Heart left ventricle (tissue), 16 donors: ENCODE data around the gene DNAH7. TPM values are rescaled to one million over a fixed set of nuclear protein-coding genes. Genes with fewer than 3 reads are reported as not detected.

Source experiments
- ATAC-seq, 4 donors: fragments of 200-7000 bp; cut with Tn5 transposase; one replicate each; pipeline ENCODE4 v1.9.1; 2020 to 2022; ENCODE audit warnings: moderate library complexity in 4 of 4, mild to moderate bottlenecking in 3 of 4, moderate number of reproducible peaks in 1 of 4
- DNase-seq, 5 donors: peaks; one replicate each; pipeline ENCODE4 v3.0.0-alpha.2; 2020
- H3K27ac ChIP-seq, 12 donors: fragments of 200-600 bp; sonication (generic) in 4 of 12; one replicate each; pipeline versions ENCODE4 v1.5.0 to v1.8.0; 2016 to 2022; ENCODE audit warnings: mild to moderate bottlenecking in 2 of 12
- H3K27me3 ChIP-seq, 9 donors: fragments of 200-600 bp; sonication (generic) in 2 of 9; one replicate each; pipeline versions ENCODE4 v1.5.1 to v1.8.0; 2016 to 2022; ENCODE audit warnings: mild to moderate bottlenecking in 3 of 9
- H3K36me3 ChIP-seq, 9 donors: fragments of 200-600 bp; sonication (generic) in 2 of 9; one replicate each; pipeline versions ENCODE4 v1.5.0 to v1.8.0; 2018 to 2022; ENCODE audit warnings: mild to moderate bottlenecking in 2 of 9
- H3K4me1 ChIP-seq, 12 donors: fragments of 200-600 bp; sonication (generic) in 4 of 12; one replicate each; pipeline versions ENCODE4 v1.5.0 to v1.8.0; 2016 to 2022; ENCODE audit warnings: mild to moderate bottlenecking in 3 of 12
- H3K4me3 ChIP-seq, 12 donors: fragments of 200-600 bp; sonication (generic) in 4 of 12; one replicate each; pipeline versions ENCODE4 v1.5.0 to v1.8.0; 2017 to 2022; ENCODE audit warnings: mild to moderate bottlenecking in 9 of 12, moderate library complexity in 4 of 12
- H3K9me3 ChIP-seq, 12 donors: fragments of 200-600 bp; sonication (generic) in 4 of 12; one replicate each; pipeline versions ENCODE4 v1.5.0 to v1.8.0; 2016 to 2022; ENCODE audit warnings: mild to moderate bottlenecking in 1 of 12
- CTCF ChIP-seq, 12 donors: fragments of 200-600 bp; sonication (generic) in 4 of 12; IDR thresholded peaks; one replicate each; pipeline versions ENCODE4 v1.5.0 to v1.8.0; 2018 to 2022; ENCODE audit warnings: antibody characterized with exemption in 12 of 12, mild to moderate bottlenecking in 5 of 12
- POLR2A ChIP-seq, 2 donors: fragments of 450-650 bp; IDR thresholded peaks; one replicate each; pipeline ENCODE4 v1.6.1; 2017; ENCODE audit warnings: antibody characterized with exemption in 2 of 2, mild to moderate bottlenecking in 2 of 2, moderate library complexity in 2 of 2
- WGBS, 4 donors: extraction: QIAGEN DNeasy Blood & Tissue Kit in 2 of 4; methylation state at CpG; one replicate each; pipeline versions ENCODE4 v1.1.5 to v1.1.7; 2013 to 2018; 5-methylcytosine and 5-hydroxymethylcytosine counted together
- intact Hi-C, 10 donors: fragments of 100-400 bp; cut with DNase I; formaldehyde crosslinking; loops; one replicate each; pipeline versions ENCODE4 v1.11.1 to v1.14.2; 2022
- polyA plus RNA-seq, 2 donors: library from polyadenylated mRNA; stranded (reverse); fragments of 200-250 nt; gene quantifications; one replicate each; pipeline ENCODE4 v1.2.3, GENCODE V29; 2013
- total RNA-seq, 9 donors: library from RNA; depleted of rRNA in 2 of 9; stranded (reverse); fragments of >200 nt in 2 of 9; fragmentation: NEBNext Ultra II Directional in 3 of 9; extraction: Animal tissue kit (Norgen Biotek cat#: 25700) in 3 of 9; gene quantifications; one replicate each; pipeline versions ENCODE4 v1.1.0 to v1.2.4, GENCODE V29; 2016 to 2023
- donor health status: ischemic (EF 13 %, LVEDD 7.1; RV severe dilation, severe dysfunction).
- donor health status: healthy with polysubstance abuse.
- donor health status: DM: no; HTN: yes; CAD: no.
- donor health status: DM: no; HTN: no; CAD: no.
- donor health status: ischemic (EF 25% LVEDD 6.9; RV normal size, moderate dysfunction).
- donor health status: ischemic (EF 25% LVEDD 5.7; RV mildly dilated, moderate dysfunction).
- donor health status: healthy.
- donor health status: DM: yes; HTN: yes; CAD: no.
- donor health status: ischemic (EF 35%, LVEDD 5.7; RV mildly dilated, moderate dysfunction).
- donor health status: nonischemic (EF 11% LVEDD 7.7; RV severe dilation, severe dysfunction).
- donor health status: DM: yes; HTN: yes; CAD: no.
- donor health status: PGD.
- donor health status: ischemic (EF 29% LVEDD 5.4; RV normal size, mild dysfunction).
- donor health status: nonischemic (EF 23%, LVEDD 6.1; RV moderate dilation, normal function).

DNAH7 gene
- total and polyA plus RNA-seq, 11 donors = 0.08 to 1.5 (median 0.40) TPM; not detected in 1

DNA sequence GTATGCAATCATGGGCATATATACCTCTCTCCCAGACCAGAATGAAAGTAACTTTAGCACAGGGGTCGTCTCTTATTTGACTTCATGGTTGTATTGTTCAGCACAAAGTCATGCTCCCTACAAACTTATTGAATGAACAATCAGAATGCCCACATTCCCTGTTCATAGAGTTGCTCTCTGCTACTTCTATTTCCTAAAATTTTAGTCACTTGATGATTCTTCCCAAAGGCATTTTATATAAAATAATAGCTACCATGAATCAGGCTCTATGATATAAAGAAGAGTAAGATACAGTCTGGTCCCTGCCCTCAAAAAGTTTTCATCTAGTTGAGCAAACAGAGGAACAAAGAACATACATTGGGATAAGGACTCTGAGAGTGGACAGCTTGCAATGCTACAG lies 249.4 kb downstream of the DNAH7 start:
- Histone ChIP-seq H3K4me1 (no peaks in the 10 kb centered on the region), H3K27ac (no peak overlapping the region), H3K27me3 (no peaks in the 10 kb centered on the region), H3K9me3 (no peaks in the 10 kb centered on the region), H3K36me3 (no peaks in the 10 kb centered on the region), H3K4me3 (no peak overlapping the region)
- 29 to 50% (median 41%) methylated on average over 1 of the region's 1 CpG for WGBS, 4 donors
- no peak for ATAC-seq
- intact Hi-C loops = no loop called here
- no peak for TF ChIP-seq POLR2A (IDR thresholded peaks at IDR 0.05)
- TF ChIP-seq CTCF (IDR thresholded peaks at IDR 0.05) = no peak
- DNase-seq = no peak

DNA sequence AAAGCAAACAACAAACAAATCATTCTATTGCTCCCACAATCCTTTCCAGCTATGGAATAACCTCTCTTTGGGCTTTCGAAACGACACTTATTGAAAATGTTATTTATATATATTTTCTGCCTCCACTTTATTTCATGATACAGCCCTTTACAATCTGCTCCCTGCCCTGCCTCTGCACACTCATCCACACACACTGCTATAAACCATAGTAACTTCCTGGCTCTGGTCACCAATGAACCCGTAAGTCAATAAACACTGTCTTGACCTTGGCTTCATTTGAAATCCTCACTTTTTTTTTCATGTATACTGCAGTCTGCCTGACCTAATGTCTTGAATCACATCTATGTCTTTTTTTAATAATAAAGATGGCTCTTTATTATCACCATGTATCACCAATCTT lies 250.1 kb downstream of the DNAH7 start:
- intact Hi-C loops = no loop called here
- DNase-seq (no peak), ATAC-seq (no peak)
- 72 to 86% (median 74%) methylated on average over 3 of the region's 3 CpGs for WGBS, 4 donors
- Histone ChIP-seq H3K27me3 (no peaks in the 10 kb centered on the region), H3K4me3 (no peak overlapping the region), H3K4me1 (no peaks in the 10 kb centered on the region), H3K27ac (no peak overlapping the region), H3K9me3 (no peaks in the 10 kb centered on the region), H3K36me3 (no peaks in the 10 kb centered on the region)
- TF ChIP-seq CTCF (IDR thresholded peaks at IDR 0.05) (no peak), POLR2A (IDR thresholded peaks at IDR 0.05) (no peak)

DNA sequence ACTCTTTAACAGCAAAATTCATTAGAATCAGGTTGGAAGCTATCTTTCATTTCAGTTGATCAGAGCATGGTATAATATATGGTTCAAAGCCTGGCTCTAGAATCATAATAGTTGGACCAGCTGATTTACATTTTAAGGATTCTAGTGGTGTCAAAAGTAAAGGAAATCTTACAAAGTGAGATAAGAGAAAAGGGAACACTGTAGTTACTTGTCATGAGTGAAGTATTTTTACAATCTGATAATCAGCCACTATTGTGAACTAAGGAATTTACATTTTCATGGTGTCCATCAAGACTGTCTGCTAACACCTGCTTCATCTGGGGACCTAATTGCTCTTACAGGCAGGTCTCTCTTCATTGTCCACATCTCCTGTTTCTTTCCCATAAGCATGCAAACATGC lies 250.5 kb downstream of the DNAH7 start:
- ATAC-seq = no peak
- no peaks in the 10 kb centered on the region for H3K4me1 ChIP-seq
- H3K27me3 ChIP-seq = no peaks in the 10 kb centered on the region
- intact Hi-C loops = no loop called here
- no peak overlapping the region for H3K27ac ChIP-seq
- no peaks in the 10 kb centered on the region for H3K36me3 ChIP-seq
- no peak overlapping the region for H3K4me3 ChIP-seq
- TF ChIP-seq POLR2A (IDR thresholded peaks at IDR 0.05) = no peak
- no peak for TF ChIP-seq CTCF (IDR thresholded peaks at IDR 0.05)
- DNase-seq = no peak
- no peaks in the 10 kb centered on the region for H3K9me3 ChIP-seq

DNA sequence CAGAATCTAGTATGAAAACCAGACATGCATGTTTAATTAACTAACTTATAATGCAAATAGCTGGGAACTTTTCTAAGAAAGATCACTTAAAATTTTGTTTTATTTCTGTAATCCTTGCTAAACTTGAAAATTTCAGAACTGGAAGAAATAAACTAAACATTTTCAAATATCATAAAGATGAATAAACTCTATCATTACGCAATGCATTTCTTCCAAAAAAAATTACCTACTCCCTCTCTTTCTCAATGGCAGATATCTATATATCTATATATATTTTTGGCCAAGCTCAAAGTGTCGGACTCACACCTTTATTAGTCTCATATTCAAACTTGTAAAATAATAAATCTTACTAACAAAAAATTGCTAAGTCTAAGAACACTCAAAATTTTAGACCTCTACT lies 253.6 kb downstream of the DNAH7 start:
- intact Hi-C loops = no loop called here
- no peak for ATAC-seq
- Histone ChIP-seq H3K4me3 (no peak overlapping the region), H3K4me1 (no peaks in the 10 kb centered on the region), H3K27me3 (no peaks in the 10 kb centered on the region), H3K27ac (no peak overlapping the region), H3K9me3 (no peaks in the 10 kb centered on the region), H3K36me3 (no peaks in the 10 kb centered on the region)
- WGBS, 4 donors = 89 to 93% (median 92%) methylated on average over 2 of the region's 2 CpGs
- DNase-seq = no peak
- TF ChIP-seq CTCF (IDR thresholded peaks at IDR 0.05) (no peak), POLR2A (IDR thresholded peaks at IDR 0.05) (no peak)
